GM10847 (cell line): ENCODE measurements around the gene NAP1L4.

Source experiments
- POLR2A ChIP-seq: IDR thresholded peaks from 2 replicates; pipeline ENCODE4 v1.6.1; 2011; ENCODE audit not compliant: insufficient read length; ENCODE audit errors: extremely low read depth

The NAP1L4 gene

DNA sequence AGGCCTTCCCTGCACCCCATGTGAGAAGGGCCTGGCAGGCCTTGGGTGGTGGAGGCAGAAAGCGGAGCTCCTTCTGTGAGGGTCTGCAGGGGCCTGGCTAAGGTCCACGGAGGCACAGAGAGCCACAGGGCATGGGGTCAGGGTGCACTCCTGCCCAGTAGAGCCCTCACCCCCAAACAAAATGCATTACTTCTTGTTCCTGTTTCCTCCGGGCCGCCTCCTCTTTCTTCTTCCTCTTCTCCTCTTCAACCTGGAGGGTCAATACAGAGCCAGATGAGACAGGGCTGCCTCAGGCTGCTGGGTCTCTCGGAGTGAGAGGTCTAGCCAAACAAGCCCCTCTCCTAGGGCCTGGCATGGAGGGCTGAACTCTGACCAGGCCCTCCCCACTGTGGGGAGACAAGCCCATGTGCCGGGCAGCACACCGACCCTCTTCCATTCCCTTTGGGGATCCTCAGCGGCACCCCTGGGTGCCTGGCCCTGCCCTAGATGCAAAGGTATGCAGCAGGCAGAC lies 10.3 kb upstream of the NAP1L4 start:
- no peak for TF ChIP-seq POLR2A

DNA sequence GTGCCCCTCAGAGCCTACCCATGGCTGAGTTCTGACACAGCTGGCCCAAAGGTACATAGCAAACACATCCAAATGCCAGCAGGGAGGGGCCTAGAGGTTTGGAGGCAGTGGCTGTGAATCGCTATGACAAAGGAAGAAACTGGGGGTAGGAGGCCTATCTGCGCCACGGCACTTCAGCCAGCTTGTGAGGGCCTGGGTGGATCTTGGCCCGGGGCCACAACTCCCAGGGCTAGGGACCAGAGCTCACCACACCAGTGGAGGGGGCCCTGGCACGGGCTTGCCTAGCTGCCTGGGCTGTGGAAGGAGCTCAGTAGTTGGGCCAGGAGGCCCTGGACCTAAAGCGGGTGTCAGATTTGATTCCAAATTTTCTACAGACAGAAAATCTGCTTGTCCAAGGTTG lies 9.4 kb upstream of the NAP1L4 start:
- TF ChIP-seq POLR2A: no peak

DNA sequence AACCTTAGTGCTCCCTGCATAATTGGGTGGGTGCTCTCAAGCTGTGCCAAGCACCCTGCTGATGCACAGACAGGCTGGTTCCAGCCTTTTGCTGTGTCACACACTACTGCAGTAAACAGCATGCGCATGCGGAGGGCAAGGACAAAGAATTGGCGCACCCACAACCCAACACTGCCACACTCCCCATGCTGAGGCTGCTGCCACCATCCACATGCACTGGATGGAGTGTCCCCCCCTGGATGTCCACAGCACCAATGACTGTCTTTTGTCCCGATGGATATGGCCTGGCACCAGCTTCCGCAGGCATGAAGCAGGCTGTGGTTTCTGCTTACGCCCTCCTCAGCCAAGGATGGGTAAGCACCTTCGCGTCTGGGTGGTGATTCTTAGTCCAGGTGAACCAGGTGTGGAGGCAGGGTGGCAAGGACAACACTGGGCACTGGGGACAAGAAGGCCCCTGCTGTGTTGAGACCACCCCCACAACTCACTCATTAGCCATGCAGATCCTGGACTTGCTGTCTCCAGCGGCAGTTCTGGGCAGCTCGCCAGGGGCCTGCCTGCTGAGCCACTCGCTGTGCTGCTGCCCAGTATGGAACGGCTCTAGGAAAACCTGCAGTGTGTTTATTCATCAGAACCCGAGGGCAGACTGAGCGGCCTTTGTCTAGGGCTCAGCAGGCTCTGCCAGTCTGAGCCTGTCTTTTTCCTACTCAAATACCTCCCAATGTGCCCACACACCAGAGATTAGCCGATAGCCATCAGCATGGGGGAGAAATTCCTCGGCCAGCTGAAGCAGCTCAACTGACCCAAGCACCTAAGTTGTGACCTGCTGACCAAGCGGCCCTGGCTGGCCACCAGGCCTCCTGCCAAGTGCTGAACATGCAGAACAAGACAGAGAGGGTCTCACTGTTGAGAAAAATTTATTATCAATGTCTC lies 8.2 kb upstream of the NAP1L4 start:
- no peak for TF ChIP-seq POLR2A

DNA sequence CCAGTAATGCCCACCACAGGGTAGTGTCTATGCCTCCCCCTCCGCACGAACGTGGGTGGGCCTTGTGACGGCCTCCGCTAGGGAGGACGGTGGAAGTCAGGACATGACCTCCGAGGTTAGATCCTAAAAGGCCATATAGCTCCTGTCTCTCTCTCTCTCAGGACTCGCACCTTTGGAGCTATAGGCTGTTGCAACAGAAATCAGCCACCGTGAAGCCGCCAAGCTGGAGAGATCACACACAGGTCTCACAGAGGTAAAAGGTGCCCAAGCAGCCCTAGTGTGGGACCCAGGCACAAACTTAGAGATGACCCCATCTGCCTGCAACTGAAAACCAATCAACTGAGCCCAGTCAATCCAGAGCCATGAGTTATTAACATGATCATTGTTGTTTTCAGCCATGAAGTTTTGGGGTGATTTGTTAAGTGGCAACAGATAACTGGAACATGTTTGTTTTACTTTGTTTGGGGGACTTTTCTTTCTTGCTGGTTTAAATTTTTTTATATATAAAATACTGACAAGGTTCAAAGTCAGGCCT lies 7.4 kb upstream of the NAP1L4 start:
- no peak for TF ChIP-seq POLR2A

DNA sequence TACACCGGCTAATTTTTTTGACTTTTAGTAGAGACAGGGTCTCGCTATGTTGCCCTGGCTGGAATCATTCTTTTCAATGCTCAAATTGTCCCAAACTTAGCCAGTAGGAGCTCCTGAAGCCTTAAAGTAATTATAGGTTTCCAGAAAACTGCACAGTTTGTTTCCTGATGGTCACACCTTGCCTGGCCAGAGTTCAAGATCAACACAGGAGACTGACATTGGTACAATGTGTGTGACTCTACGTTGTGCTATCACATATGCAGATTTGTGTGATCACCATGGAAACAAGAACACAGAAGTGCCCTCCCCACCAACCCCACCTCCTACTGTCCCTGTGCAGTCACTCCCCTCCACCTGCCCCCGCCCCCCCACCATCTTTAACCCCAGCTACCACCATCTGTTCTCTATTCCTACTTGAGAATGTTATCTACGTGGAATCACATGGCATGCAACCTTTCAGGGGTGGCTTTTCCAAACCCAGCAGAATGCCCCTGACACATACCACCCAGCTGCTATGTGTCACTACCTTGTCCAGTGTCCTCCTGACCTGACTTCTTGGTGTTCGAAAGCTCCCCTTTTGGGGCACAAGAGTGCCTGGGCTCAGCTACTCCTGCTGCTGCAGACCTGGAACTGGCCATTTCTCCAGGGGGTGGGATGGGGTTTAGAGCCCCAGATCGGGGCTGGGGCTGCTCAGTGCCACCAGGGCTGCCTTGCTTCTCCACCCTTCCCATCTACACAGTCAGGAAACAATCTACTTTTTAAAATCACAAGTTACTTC lies 6.1 kb upstream of the NAP1L4 start:
- TF ChIP-seq POLR2A: no peak

DNA sequence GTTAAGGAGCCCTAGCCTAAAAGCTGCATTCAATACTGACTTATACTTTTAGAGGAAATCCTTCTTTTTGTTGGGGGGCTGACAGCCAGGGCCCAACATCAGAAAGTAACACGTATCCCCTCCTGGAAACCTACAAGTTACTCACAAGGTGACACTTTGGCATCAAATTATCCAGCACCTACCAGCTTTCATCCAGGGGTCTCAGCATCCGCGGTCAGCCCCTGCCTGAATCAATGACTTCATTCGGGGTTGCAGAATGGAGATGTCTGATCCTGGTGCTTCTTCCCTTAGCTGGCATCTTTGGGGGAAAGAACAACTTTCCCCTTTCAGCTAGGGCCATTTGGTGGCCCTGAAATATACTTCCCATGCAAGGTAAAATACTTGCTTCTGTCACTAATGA lies 5.3 kb upstream of the NAP1L4 start:
- no peak for TF ChIP-seq POLR2A

DNA sequence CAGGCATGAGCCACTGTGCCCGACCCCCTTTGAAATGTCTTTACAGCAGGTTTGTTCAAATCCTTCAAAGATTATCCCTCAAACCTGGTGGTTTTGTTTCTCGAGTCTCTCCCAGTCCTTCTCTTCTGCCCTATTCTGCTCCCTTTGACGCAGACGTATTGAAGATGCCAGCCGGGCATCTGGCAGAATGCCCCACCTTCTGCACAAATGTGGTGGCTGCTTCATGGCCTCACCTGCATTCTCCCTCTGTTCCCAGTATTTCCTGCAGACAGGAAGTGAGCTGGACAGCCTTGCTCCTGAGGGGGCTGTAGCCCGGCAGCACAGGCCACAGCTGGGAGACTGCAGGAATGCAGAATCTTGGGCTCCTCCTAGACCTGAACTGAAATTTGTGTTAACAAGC lies 4.8 kb upstream of the NAP1L4 start:
- TF ChIP-seq POLR2A: no peak

DNA sequence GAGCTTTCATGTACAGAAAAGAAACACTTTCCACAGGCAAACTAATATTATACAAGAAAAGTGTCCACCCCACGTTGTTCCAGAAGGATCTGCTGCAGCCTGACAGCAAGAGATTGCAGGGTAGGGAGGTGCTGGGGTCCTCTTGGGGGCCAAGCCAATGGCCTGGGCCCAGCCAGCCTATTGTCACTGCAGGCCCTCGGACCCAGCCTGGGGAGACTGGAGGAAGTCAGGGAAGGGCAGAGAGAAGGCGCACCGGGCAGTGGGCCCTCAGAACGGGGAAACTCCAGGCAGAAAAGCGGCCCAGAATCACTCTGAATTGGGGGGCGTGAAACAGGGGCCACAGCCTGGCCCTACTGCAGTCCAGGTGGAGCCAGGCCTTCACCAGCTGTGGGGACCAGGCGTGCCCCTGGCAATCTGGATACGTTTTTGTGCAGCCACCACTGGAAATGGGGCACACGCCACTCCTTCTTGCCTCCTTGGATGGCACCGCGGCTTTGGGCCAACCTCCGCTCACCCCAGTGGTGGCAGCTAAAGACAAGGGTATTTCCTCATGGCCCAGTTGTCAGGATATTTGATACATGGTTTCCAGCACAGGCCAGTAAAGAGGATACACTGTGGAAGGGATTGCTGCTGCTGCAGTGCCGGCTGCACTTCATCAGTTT lies 3.9 kb upstream of the NAP1L4 start:
- no peak for TF ChIP-seq POLR2A

DNA sequence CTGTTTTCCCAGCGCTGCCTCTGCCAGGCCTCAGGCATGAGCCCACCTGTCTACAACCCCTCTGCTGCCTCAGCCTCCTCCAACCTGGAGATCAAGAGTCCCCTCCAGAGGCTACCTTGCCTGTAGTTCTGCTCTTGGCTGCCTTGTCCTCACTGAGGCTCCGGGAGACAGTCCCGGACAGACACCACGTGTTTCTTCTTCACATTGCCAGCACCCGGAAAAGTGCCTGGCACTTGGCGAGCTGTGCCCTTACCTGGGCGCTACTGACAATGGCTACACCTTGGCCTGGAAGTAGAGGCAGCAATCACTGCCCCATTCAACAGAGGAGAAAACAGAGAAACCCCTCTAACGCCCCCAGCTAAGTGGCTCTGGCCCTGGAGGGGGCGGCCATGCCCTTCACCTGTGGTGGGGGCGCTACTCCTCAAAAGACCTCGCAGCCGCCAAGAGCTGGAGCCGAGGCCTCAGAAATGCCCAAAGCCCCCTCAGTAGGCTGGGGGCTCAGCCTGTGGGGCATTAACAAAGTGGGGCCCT lies 3.0 kb upstream of the NAP1L4 start:
- no peak for TF ChIP-seq POLR2A

DNA sequence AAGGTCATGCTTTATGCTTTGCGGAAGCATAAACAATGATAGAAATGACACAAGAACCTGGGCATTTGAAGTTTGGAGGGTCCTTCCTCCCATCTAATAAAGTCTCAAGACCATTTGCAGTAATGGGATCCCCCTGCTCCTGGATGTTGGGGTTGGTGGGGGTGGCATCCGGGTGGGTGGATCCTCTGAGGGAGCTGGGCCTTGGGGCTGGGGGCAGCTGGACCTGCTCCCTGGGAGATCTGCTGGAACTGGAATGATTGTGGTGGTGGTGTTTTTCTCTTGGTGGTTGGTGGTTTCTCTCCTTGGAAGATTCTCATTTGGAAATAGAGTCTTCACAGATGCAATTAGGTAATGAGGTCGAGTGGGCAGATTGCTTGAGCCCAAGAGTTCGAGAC lies 2.2 kb upstream of the NAP1L4 start:
- no peak for TF ChIP-seq POLR2A

DNA sequence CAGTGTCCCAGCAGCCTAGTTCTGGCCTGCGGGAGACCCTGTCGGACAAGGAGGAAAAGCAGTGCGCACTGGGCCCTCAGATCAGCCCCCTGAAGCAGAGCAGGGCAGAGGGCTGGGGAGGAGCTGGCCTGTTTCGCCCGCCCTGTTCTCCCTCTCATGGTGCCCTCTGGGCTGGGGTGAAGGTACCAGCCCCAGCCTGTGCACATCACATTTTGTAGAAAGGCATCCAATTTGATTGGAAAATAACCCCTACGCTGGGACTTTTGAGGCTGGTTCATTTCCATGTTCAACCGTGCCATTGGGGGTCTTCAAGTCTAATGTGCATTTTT lies 832 bp upstream of the NAP1L4 start:
- TF ChIP-seq POLR2A: no peak

DNA sequence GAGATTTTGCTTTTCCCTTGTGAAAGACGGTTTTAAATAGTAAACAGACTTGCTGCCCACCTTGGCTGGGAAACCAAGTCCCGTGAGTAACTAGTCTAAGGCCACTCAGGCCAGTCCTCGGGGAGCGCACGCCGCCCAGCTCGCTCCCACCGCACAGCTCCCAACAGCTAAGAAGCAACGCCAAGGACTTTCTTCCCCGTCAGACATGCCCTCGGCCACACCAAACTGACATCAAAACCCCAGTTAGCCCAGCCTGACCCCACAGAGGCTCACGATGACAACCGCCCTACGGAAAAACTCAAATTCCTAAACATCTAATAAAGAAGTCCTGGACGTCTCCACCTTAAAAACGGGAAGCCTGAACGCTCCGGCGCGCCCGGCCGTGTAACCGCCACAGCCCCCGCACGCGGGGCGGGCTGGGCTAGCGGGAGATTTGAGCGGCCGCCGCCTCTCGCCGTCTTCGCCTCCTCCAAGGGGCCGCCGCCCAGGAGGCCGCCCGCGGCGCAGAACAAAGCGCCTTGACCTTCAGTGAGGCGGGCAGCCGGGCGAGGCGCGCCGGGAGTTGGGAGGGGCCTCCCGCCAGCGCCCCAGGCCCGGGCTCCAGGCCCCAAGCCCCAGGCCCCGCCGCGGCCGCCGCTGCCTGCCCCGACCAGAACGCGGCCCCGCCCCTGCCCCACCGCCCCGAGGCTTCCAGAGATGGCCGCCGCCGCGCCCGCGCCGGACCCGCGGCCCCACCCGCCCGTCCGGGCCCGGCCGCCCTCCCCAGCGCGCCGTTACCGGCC lies 486 bp downstream of the NAP1L4 start:
- TF ChIP-seq POLR2A: no peak

DNA sequence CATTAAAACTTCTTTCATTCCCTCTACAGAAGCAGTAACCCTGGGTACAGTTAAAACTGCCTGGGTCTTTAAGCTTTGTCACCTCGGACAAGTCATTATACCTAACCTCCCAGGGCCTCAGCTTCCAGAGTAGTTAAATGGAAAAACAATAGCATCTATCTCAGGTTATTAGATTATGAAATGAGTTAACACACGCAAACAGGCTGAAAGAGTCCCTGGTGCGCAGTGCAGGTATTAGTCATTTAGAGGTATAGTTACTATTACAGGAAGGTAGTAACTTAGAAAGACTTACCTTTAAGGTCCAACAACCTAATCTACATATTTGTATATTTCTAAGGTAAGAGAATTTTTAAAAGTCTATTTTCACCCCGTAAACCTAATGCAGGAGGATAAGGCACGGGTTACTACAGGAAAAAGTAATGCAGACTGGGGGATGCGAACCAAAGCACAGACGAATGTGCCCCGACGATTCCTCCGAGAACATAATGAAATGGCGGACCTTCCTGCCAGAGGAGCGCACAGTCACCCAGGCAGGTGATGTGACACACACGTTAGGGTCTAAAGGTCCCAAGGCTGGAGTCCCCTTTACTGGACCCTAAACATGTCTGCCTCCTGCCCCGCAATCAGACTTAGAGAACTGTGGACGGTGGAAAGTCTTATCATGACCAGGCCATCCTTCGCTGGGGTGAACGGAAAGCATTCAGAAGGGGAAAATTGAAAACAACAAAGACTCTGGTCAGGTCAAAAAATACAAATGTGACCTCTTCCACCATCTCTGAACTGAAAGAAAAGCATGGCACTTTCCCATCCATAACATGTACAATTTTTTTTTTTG lies 1.3 kb downstream of the NAP1L4 start:
- no peak for TF ChIP-seq POLR2A

DNA sequence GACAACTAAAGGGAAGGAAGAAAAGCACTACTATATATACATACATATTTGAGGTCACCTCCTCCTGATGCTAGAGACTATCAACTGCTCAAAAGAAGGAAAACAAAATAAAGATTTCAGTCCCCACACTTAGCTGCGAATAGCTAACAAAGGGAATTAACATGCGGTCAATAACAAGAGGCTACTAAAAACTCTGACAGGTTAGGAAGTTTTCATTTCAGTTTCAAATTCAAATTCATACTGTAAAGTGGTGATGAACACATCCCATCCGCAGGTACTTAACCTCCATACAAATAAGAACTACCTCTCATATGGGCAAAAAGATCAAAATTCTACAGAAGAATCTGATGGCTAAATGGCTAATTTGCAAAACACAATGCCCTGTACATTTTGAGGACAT lies 2.6 kb downstream of the NAP1L4 start:
- no peak for TF ChIP-seq POLR2A
